HG03565 (cell line): ENCODE data around the gene XRN2.
"Not testable (repeated sequence)": the region's sequence is repeated elsewhere in the genome, so short reads cannot be mapped to it uniquely, and the experiment has no call there.

Experiments
- ATAC-seq: cut with Tn5 transposase; IDR thresholded peaks from one replicate; pipeline ENCODE4 v1.9.1; 2021; ENCODE audit warnings: mild to moderate bottlenecking, moderate library complexity; ENCODE audit not compliant: unreplicated experiment

Gene XRN2

DNA sequence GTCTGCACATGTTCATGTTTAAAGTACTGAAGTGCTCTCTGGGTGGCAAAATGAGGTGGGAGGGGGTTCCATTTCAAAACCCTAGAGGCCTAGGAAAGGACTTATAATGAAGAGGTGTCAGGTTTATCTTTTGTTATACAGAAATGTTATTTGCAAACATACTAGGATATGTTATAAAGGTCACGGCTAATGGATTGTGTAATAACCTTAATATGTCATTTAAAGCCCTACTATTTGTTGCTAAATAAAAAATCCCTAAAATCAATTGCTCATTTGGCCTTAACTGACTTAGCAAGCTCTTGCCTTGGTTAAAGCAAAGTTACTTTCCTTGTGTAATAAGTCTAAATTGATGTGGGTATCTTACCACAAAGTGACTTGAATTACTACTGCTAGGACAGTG, 85.4 kb downstream of the XRN2 start:
- ATAC-seq: no peak

- no peak for ATAC-seq
Measured at GRCh38 chr20:21389368-21389767, 86.2 kb downstream of the XRN2 start.

DNA sequence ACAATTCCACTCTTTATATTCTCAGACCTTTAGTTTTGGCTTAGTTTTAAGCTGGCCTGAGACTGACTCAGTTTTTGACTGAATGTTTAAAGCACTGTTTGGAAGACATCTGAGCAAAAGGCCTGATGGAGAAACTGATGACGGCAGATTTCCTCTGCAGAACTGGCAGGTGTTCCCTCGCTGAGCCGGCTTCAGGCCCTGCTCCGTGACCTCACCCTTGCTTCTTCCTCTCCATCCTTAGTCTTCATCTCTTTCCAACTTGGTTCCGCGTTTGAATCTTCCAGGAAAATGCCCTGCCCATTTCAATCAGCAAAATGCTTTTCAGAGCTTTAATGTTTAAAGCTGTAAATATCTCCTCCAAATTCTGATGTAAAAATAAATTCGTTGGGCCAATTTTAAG, 87.6 kb downstream of the XRN2 start:
- ATAC-seq: no peak

GRCh38 chr20:21391185-21391971, 88.2 kb downstream of the XRN2 start:
- ATAC-seq: no peak

DNA sequence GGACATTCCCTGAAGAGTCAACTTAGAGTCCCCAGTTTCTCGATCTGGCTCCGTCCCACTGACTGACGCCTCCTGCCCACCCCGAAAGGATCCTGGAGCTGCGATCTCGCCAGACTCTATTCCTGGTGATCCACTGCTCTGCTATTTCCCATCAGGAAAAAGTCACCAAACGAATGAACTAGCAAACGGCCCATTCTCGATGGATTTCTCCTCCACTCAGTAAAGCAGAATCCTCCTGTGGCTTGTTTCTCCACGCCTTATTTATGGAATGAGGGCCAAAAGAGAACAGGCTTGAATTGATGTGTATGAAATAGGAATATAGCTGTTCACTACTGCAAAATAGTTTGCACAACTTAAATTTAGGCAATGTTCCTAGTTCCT, 88.8 kb downstream of the XRN2 start:
- ATAC-seq: no peak

DNA sequence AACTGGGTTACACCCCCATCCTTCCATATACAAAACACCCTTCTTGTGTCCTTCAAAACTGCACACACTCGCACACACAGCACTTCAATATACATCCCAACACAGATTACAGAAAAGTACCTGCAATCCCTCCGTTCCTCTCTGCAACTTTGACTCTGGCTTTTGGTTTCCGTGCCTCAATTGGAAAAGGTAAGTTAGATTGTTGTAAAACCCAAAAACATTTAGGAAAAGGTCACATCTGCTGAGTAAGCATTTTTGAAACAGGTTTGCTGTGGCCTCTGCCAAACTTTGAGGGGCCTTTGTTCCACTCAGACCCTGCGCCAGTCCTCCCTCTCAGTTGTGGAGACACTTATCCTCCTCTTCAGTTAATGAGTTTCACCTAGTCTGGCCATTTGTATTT, 90.0 kb downstream of the XRN2 start:
- ATAC-seq: no peak

- ATAC-seq: no peak
Measured at GRCh38 chr20:21393816-21394519, 90.8 kb downstream of the XRN2 start.

- no peak for ATAC-seq
Measured at GRCh38 chr20:21394551-21394950, 91.4 kb downstream of the XRN2 start.

- ATAC-seq: no peak
Measured at GRCh38 chr20:21395051-21395665, 92.0 kb downstream of the XRN2 start.

DNA sequence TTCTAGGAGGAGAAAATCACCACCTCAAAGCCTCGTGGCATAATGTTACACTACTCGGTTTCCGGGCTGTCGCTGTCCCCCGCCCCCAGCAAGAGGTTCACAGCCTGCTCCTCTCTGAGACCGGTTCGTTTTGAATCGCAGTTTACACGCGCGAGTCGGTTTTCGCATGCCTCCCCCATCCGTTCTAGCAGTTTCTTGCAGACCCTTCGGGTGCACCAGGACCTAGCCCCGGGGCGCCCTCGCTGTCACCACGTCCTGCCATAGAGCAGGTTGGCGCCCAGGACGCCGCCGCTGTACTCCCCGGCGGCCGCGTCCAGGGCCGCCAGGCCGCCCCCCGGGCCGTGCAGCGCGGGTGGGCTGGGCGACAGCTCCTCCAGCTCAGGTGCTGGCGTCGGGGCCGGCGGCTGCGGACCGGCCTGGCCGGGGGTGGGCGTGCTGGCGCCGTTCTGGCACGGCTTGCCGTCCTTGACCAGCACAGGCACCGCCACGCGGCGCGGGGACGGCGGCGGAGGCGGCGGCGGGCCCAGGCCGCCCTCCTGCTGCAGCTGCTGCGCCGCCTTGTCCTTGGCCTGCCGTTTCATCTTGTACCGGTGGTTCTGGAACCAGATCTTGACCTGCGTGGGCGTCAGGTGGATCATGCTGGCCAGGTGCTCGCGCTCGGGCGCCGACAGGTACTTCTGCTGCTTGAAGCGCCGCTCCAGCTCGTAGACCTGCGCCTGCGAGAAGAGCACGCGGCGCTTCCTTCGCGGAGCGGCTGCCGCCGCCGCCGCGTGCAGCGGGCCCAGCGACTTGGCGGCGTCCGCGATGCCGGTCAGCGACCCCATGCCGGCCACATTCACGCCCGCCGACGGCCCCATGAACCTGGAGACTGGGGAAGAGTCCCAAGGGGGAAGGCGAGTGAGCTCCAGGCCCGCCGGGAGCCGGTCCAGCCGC, 92.8 kb downstream of the XRN2 start:
- ATAC-seq: no peak

DNA sequence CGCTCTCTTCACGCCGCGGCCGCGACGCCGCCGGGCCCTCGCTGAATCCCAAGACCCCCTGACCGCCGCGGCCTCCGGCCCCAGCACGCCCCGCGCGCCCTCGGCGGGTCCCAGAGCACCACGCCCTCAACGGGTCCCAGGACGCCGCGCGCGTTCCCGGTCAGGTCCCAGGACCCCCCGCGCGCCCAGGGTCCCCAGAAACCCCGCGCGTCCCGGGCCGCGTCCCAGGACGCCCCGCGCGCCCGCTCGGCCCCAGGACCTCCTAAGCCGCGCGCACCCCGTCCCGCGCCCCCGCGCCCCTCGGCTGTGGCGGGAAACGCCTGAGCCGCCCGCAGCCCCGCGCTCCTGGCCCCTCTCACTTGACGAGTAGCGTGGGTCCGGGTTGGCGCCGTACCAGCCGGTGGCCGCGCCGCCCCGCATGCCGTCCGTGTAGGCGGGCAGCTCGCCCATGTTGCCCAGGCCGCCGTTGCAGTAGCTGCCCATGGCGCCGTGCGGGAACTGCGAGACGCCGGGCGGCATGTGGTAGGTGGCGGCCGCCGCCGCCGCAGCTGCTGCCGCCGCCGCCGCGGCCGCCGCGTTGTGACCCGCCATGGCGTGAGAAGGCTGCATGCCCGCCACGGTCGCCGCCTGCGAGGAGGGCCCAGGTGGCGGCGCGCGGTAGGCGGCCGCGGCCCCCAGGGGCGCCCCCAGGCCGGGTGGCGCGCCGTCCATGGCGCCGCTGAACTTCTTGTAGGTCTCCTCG, 93.6 kb downstream of the XRN2 start:
- ATAC-seq: no peak

GRCh38 chr20:21397341-21398108, 94.4 kb downstream of the XRN2 start, which contains the start of gene NKX2-4:
Gene NKX2-4 (minus strand): TSS chr20:21397526. CDS start chr20:21397399, 127 bp downstream.
- no peak for ATAC-seq

- ATAC-seq: no peak
Measured at GRCh38 chr20:21398109-21399004, 95.2 kb downstream of the XRN2 start.

GRCh38 chr20:21399005-21399475, 95.9 kb downstream of the XRN2 start:
- ATAC-seq: no peak

GRCh38 chr20:21411725-21412124, 108.6 kb downstream of the XRN2 start:
- ATAC-seq: no peak

GRCh38 chr20:21413996-21414395, 110.9 kb downstream of the XRN2 start:
- not testable (repeated sequence) for ATAC-seq

GRCh38 chr20:21419147-21419546, 116.0 kb downstream of the XRN2 start:
- not testable (repeated sequence) for ATAC-seq

- ATAC-seq: no peak
Measured at GRCh38 chr20:21421601-21422236, 118.6 kb downstream of the XRN2 start.
